Parathyroid adenoma (tissue), 2 donors: ENCODE data around the gene ABHD16B.
A peak's percentile ranks its signal among the peaks of the same experiment; 100 is the strongest.

ENCODE experiments used
- H2AFZ ChIP-seq: fragments of 300-600 bp; sonication (generic); one replicate; pipeline ENCODE4 v1.7.0; 2017; ENCODE audit warnings: antibody characterized with exemption, mild to moderate bottlenecking
- H3K27ac ChIP-seq: fragments of 300-600 bp; sonication (generic); one replicate; pipeline ENCODE4 v1.7.0; 2017
- H3K27me3 ChIP-seq: fragments of 300-600 bp; sonication (generic); one replicate; pipeline ENCODE4 v1.7.0; 2017; ENCODE audit warnings: low read length; ENCODE audit not compliant: control insufficient read depth, insufficient read depth
- H3K36me3 ChIP-seq: fragments of 300-600 bp; sonication (generic); one replicate; pipeline ENCODE4 v1.7.0; 2017; ENCODE audit warnings: low read length; ENCODE audit not compliant: control insufficient read depth, insufficient read depth
- H3K4me1 ChIP-seq: fragments of 300-600 bp; sonication (generic); one replicate; pipeline ENCODE4 v1.7.0; 2017; ENCODE audit warnings: control low read depth
- H3K4me2 ChIP-seq: fragments of 300-600 bp; sonication (generic); one replicate; pipeline ENCODE4 v1.7.0; 2017; ENCODE audit warnings: low read length
- H3K4me3 ChIP-seq: fragments of 300-600 bp; sonication (generic); one replicate; pipeline ENCODE4 v1.7.0; 2017; ENCODE audit warnings: low read depth, low read length
- H3K79me2 ChIP-seq: fragments of 300-600 bp; sonication (generic); one replicate; pipeline ENCODE4 v1.7.0; 2017; ENCODE audit warnings: control low read depth
- H3K9ac ChIP-seq: fragments of 300-600 bp; sonication (generic); one replicate; pipeline ENCODE4 v1.7.0; 2017; ENCODE audit warnings: mild to moderate bottlenecking
- H3K9me3 ChIP-seq: fragments of 300-600 bp; sonication (generic); one replicate; pipeline ENCODE4 v1.7.0; 2017; ENCODE audit warnings: low read length; ENCODE audit not compliant: control insufficient read depth
- CTCF ChIP-seq: fragments of 300-600 bp; sonication (generic); IDR thresholded peaks from one replicate; pipeline ENCODE4 v1.7.0; 2017; ENCODE audit warnings: antibody characterized with exemption, mild to moderate bottlenecking
- donor health status: primary hyperparathyroidism.

Gene ABHD16B

GRCh38 chr20:63843778-63844177, 17.5 kb upstream of the ABHD16B start:
- Histone ChIP-seq H3K4me2 (no peak overlapping the region), H2AFZ (no peak overlapping the region), H3K9ac (no peak overlapping the region), H3K27me3 (no peaks in the 10 kb centered on the region), H3K79me2 (no peaks in the 10 kb centered on the region), H3K4me3 (no peak overlapping the region), H3K36me3 (no peaks in the 10 kb centered on the region), H3K9me3 (no peaks in the 10 kb centered on the region), H3K4me1 (peaks cover 6% of the 10 kb centered on the region), H3K27ac (no peak overlapping the region)
- TF ChIP-seq CTCF = no peak

DNA sequence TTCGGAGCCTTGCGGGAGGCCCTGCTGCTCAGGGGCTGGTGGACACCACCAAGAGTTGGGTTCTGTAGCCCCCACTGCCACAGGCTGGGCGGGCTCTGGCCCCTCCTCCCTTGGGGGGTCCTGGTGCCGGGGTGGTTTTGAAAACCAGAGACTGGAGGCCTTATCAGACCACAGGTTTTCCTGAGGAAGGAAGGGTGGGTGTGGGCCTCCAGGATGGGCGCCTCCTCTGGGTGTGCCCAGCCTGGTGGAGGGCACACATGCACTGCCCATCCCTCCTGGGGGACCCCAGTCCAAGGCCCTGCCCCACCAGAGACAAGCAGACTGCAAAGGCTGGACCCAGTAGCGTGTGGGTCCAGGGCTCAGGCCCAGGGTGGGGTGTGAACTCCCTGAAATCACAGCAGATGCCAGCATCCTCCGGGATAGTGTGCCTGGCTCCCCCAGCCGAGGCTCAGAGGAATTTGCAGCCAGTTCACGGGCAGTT, 16.7 kb upstream of the ABHD16B start:
- H3K79me2 ChIP-seq = no peaks in the 10 kb centered on the region
- H3K27ac ChIP-seq = no peak overlapping the region
- no peaks in the 10 kb centered on the region for H3K36me3 ChIP-seq
- peaks cover 6% of the 10 kb centered on the region for H3K4me1 ChIP-seq
- no peak overlapping the region for H3K4me3 ChIP-seq
- no peaks in the 10 kb centered on the region for H3K9me3 ChIP-seq
- no peak overlapping the region for H3K4me2 ChIP-seq
- no peak overlapping the region for H2AFZ ChIP-seq
- TF ChIP-seq CTCF = no peak
- no peaks in the 10 kb centered on the region for H3K27me3 ChIP-seq
- H3K9ac ChIP-seq = no peak overlapping the region

DNA sequence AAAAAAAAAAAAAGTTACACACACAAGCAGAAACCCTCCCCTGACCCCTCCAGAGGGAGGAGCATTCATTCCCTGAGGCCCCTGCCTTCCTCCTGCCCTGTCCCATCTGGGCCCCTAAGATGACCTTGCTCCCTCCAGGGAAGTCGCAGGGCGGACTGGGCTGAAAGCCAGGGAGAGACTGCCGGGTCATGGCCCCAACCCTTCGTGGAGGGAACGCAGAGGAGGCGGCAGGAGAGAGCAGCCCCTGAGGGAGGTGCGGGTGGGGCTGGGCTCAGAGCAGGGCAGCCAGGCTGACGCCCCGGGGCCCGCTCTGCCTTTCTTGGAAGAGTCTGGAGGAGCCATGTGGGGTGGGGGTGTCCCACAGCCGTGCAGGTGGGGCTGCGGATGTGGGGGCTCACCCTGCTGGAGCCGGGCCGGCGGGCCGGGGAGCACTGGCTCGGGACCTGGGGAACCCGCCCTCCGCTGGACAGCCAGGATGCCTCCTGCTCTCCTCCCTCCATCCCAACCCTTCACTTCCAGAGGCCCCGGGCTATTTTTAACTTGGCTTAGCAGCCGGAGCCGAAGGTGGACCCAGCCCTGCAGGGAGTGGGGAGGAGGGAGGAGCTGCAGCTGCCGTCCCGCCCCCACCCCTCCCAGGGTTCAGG, 15.0 kb upstream of the ABHD16B start:
- Histone ChIP-seq H3K4me2 (peak overlapping the region; percentile 52), H3K27me3 (no peaks in the 10 kb centered on the region), H3K4me1 (peaks cover 6% of the 10 kb centered on the region), H3K4me3 (peak overlapping the region; percentile 34), H3K27ac (peak overlapping the region; percentile 80), H3K79me2 (no peaks in the 10 kb centered on the region), H3K36me3 (no peaks in the 10 kb centered on the region), H3K9ac (no peak overlapping the region), H3K9me3 (no peaks in the 10 kb centered on the region), H2AFZ (peak overlapping the region; percentile 93)
- peak; percentile 6 for TF ChIP-seq CTCF

DNA sequence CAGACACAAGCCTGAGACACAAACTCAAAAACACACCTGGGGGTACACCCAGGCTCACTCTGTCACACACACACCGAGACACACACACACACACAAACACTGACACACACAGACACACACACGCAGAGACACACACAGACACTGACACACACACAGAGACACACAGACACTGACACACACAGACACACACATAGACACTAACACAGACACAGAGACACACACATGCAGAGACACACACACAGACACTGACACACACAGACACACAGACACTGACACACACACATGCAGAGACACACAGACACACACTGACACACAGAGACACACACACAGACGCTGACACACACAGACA, 14.4 kb upstream of the ABHD16B start:
- H3K9ac ChIP-seq = no peak overlapping the region

More for the DNA sequence above, 14.4 kb upstream of the ABHD16B start:
- Histone ChIP-seq H3K4me2 (peak overlapping the region; percentile 52), H3K4me1 (peaks cover 6% of the 10 kb centered on the region), H3K36me3 (no peaks in the 10 kb centered on the region), H3K9me3 (no peaks in the 10 kb centered on the region), H3K79me2 (no peaks in the 10 kb centered on the region), H3K4me3 (no peak overlapping the region), H3K27ac (peak overlapping the region; percentile 80), H2AFZ (peak overlapping the region; percentile 93), H3K27me3 (no peaks in the 10 kb centered on the region)
- no peak for TF ChIP-seq CTCF
